HepG2 (cell line): Measurements from ENCODE around the gene TLDC2. TPM values are rescaled to one million over a fixed set of nuclear protein-coding genes. Genes with fewer than 3 reads are reported as not detected.

Experiments
- CBX2 ChIP-seq, 2 experiments: fragments of 200-600 bp in 1 of 2; sonication (generic); formaldehyde crosslinking in 1 of 2; IDR thresholded peaks; 2 replicates each; pipeline versions ENCODE4 v1.7.0 to v1.8.1; 2018 to 2022; ENCODE audit warnings: low read depth in 2 of 2, low read length in 1 of 2, mild to moderate bottlenecking in 1 of 2, missing genetic modification reagents in 1 of 2
- CCDC6 ChIP-seq: sonication (generic); formaldehyde crosslinking; IDR thresholded peaks from 2 replicates; pipeline ENCODE4 v1.8.1; 2022; ENCODE audit warnings: mild to moderate bottlenecking, missing genetic modification reagents, moderate library complexity
- DR1 ChIP-seq: sonication (generic); formaldehyde crosslinking; IDR thresholded peaks from 2 replicates; pipeline ENCODE4 v1.8.0; 2021; ENCODE audit warnings: mild to moderate bottlenecking, missing genetic modification reagents, inconsistent platforms
- EED ChIP-seq: sonication (generic); formaldehyde crosslinking; IDR thresholded peaks from 2 replicates; pipeline ENCODE4 v1.5.0; 2020; ENCODE audit warnings: mild to moderate bottlenecking, missing genetic modification reagents
- FOSL1 ChIP-seq: sonication (generic); formaldehyde crosslinking; IDR thresholded peaks from 2 replicates; pipeline ENCODE4 v1.9.0; 2021; ENCODE audit warnings: missing genetic modification reagents, borderline replicate concordance
- FOXP4 ChIP-seq: sonication (generic); formaldehyde crosslinking; IDR thresholded peaks from 2 replicates; pipeline ENCODE4 v1.4.0; 2020; ENCODE audit warnings: missing genetic modification reagents
- JUND ChIP-seq: sonication (generic); formaldehyde crosslinking; IDR thresholded peaks from 2 replicates; pipeline ENCODE4 v1.8.0; 2022; ENCODE audit warnings: mild to moderate bottlenecking, missing genetic modification reagents
- KMT2A ChIP-seq: sonication (generic); formaldehyde crosslinking; IDR thresholded peaks from 2 replicates; pipeline ENCODE4 v1.4.0; 2020; ENCODE audit warnings: missing genetic modification reagents
- MEF2D ChIP-seq: sonication (generic); formaldehyde crosslinking; IDR thresholded peaks from 2 replicates; pipeline ENCODE4 v1.5.1; 2020; ENCODE audit warnings: mild to moderate bottlenecking, missing genetic modification reagents
- NKX3-1 ChIP-seq: sonication (generic); formaldehyde crosslinking; IDR thresholded peaks from 2 replicates; pipeline ENCODE4 v1.5.0; 2020; ENCODE audit warnings: missing genetic modification reagents
- NR2F6 ChIP-seq, 2 experiments: IDR thresholded peaks; 2 replicates each; pipeline ENCODE4 v1.6.1; 2016; ENCODE audit warnings: antibody characterized with exemption in 1 of 2, mild to moderate bottlenecking in 1 of 2
- ZBTB40 ChIP-seq, 2 experiments: fragments of 450-650 bp in 1 of 2; sonication (generic) in 1 of 2; formaldehyde crosslinking in 1 of 2; IDR thresholded peaks; 2 replicates each; pipeline versions ENCODE4 v1.6.1 to v1.8.0; 2016 to 2022; ENCODE audit warnings: antibody characterized with exemption in 1 of 2, mild to moderate bottlenecking in 1 of 2, missing genetic modification reagents in 1 of 2
- ZFAT ChIP-seq: sonication (generic); formaldehyde crosslinking; conservative IDR thresholded peaks from 2 replicates; pipeline ENCODE4 v1.8.1; 2023; ENCODE audit warnings: missing genetic modification reagents, inconsistent platforms
- ZNF619 ChIP-seq: sonication (generic); formaldehyde crosslinking; IDR thresholded peaks from 2 replicates; pipeline ENCODE4 v1.4.0; 2020; ENCODE audit warnings: mild to moderate bottlenecking, missing genetic modification reagents
- ZNF709 ChIP-seq: sonication (generic); formaldehyde crosslinking; IDR thresholded peaks from 2 replicates; pipeline ENCODE4 v1.5.0; 2020; ENCODE audit warnings: mild to moderate bottlenecking, missing genetic modification reagents
- ZSCAN31 ChIP-seq: sonication (generic); formaldehyde crosslinking; IDR thresholded peaks from 2 replicates; pipeline ENCODE4 v1.5.0; 2020; ENCODE audit warnings: low read depth, mild to moderate bottlenecking, missing genetic modification reagents
- polyA plus RNA-seq, 8 experiments: library from polyadenylated mRNA; depleted of rRNA in 3 of 8; stranded (reverse) in 7 of 8; unstranded in 1 of 8; fragments of >200 nt; fragmentation: Illumina TruSeq in 4 of 8; extraction: Trizol in 4 of 8; gene quantifications; 2 replicates each; pipeline versions ENCODE4 v1.2.1 to v1.2.3, GENCODE V29; 2011 to 2016; ENCODE audit warnings: low read depth in 4 of 8, missing spikeins in 1 of 8, mixed read lengths in 1 of 8; ENCODE audit not compliant: insufficient read depth in 1 of 8
- total RNA-seq, 5 experiments: library from RNA; depleted of rRNA; stranded (reverse); fragments of >200 nt; fragmentation: Illumina TruSeq; extraction: Trizol; gene quantifications; 2 replicates each; pipeline ENCODE4 v1.2.3, GENCODE V29; 2016; ENCODE audit warnings: low read depth in 1 of 5

Gene TLDC2
- total and polyA plus RNA-seq, 2 of the 13 experiments (the other 11 are each of a cell fraction or from before 2014, with no cell fraction given): 1.5 to 1.6 TPM

GRCh38 chr20:36861875-36862801, 13.8 kb upstream of the TLDC2 start (continued):
- TF ChIP-seq FOXP4 (CRISPR knock-in tag) (peak; percentile 72), ZBTB40 (IDR thresholded peaks at IDR 0.05) (no peak), ZBTB40 (CRISPR knock-in tag; IDR thresholded peaks at IDR 0.05) (peak; percentile 67), ZSCAN31 (CRISPR knock-in tag) (peak; percentile 79; the same call in 1 of the 2 replicates), NR2F6 (IDR thresholded peaks at IDR 0.05) (0 out of 2 replicates have a peak, but pooled peaks have one; percentile 35), NR2F6 (CRISPR knock-in tag; IDR thresholded peaks at IDR 0.05) (peak; percentile 49; the same call in 1 of the 2 replicates), KMT2A (CRISPR knock-in tag) (peak; percentile 42), JUND (CRISPR knock-in tag) (no peak), EED (peak; percentile 69; the same call in 1 of the 2 replicates), NKX3-1 (peak; percentile 41; the same call in 1 of the 2 replicates), ZNF709 (CRISPR knock-in tag) (0 out of 2 replicates have a peak, but pooled peaks have one; percentile 65), MEF2D (CRISPR knock-in tag) (0 out of 2 replicates have a peak, but pooled peaks have one; percentile 28), ZFAT (CRISPR knock-in tag) (no peak), CCDC6 (CRISPR knock-in tag) (0 out of 2 replicates have a peak, but pooled peaks have one; percentile 19), CBX2 (IDR thresholded peaks at IDR 0.05; ENCODE audit: low read depth, low read length) (no peak), CBX2 (CRISPR knock-in tag; IDR thresholded peaks at IDR 0.05; ENCODE audit: low read depth) (no peak), DR1 (CRISPR knock-in tag) (peak; percentile 73; the same call in 1 of the 2 replicates), ZNF619 (0 out of 2 replicates have a peak, but pooled peaks have one; percentile 43), FOSL1 (CRISPR knock-in tag) (peak; percentile 16; the same call in 1 of the 2 replicates)
